Measurements from ENCODE around the gene CCDC192. TPM values are rescaled to one million over a fixed set of nuclear protein-coding genes. Genes with fewer than 3 reads are reported as not detected.

The CCDC192 gene
- polyA plus RNA-seq, 3 donors from 2014 or later = not detected

DNA sequence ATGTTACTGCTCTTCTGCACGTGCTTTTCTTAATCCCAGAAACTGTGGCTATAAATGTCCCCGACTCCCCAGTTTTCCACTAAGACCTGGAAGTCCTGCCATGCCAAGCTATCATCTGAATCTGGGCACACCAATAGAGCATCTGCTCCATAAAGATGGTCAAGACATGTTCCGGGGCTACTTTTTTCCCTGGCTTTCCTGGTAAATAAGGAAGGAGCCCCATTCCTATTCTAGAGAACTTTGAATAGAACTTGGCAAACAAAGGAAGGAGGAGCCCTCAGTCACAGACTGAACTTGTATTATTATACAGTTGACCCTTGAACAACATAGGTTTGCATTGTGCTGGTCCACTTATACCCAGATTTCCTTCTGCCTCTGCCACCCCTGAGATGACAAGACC lies 182.9 kb downstream of the CCDC192 start:
- Mint-ChIP-seq H3K36me3 (no peaks in the 10 kb centered on the region), H3K9me3 (no peaks in the 10 kb centered on the region), H3K4me3 (no peak overlapping the region), H3K27ac (no peak overlapping the region), H3K4me1 (no peaks in the 10 kb centered on the region), H3K27me3 (ENCODE audit: low read depth in 3 of 3) (peaks cover 0 to 3% (median 0%) of the 10 kb centered on the region in 3 donors)
- DNase-seq = no peak

GRCh38 chr5:127887282-127887681 lies 184.1 kb downstream of the CCDC192 start:
- peaks cover 0 to 3% (median 0%) of the 10 kb centered on the region in 3 donors for H3K27me3 Mint-ChIP-seq (ENCODE audit: low read depth in 3 of 3)
- H3K36me3 Mint-ChIP-seq = no peaks in the 10 kb centered on the region
- no peak overlapping the region for H3K27ac Mint-ChIP-seq
- no peak for DNase-seq
- H3K4me3 Mint-ChIP-seq = no peak overlapping the region
- H3K4me1 Mint-ChIP-seq = no peaks in the 10 kb centered on the region
- H3K9me3 Mint-ChIP-seq = no peaks in the 10 kb centered on the region

- Mint-ChIP-seq H3K9me3 (no peaks in the 10 kb centered on the region), H3K4me1 (no peaks in the 10 kb centered on the region), H3K27ac (no peak overlapping the region), H3K36me3 (no peaks in the 10 kb centered on the region), H3K4me3 (no peak overlapping the region), H3K27me3 (ENCODE audit: low read depth in 3 of 3) (peaks cover 0 to 3% (median 0%) of the 10 kb centered on the region in 3 donors)
- no peak for DNase-seq
Observed at GRCh38 chr5:127891942-127892341, 188.8 kb downstream of the CCDC192 start.

DNA sequence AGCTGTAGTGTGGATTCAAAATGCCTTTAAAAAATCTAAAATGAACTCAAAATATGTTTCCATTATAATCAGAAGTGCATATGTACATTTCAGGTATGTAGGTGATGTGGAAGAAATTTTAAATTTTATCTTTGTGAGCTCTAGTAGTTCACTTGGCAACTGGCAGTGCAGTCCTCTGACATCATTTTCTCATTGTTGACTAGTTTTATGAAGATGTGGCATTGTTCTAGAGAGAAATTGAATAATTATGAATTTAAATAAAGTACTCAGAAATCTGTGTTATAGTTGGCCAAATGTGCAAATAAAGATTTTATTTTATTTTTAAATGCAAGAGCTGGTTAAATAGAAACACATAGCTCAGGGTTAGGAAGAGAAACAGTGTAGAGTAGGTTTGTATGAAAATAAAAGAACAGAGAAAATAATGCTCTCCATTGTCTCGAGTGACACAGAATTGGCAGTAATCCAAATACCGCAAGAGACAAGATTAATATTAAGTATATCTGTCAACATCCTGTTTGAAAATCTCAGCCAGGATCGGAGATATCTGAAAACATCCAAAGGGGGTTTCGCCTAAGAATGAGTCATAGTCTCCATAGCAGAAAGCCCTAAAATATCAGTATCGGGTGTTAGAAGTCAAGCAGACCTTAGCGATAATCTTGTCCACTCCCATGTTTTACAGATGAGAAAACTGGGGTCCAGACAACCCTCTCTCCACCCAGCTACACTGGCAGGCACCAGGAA lies 189.4 kb downstream of the CCDC192 start:
- Mint-ChIP-seq H3K4me3 (no peak overlapping the region), H3K9me3 (no peaks in the 10 kb centered on the region), H3K4me1 (no peaks in the 10 kb centered on the region), H3K36me3 (no peaks in the 10 kb centered on the region), H3K27me3 (ENCODE audit: low read depth in 3 of 3) (peaks cover 0 to 3% (median 0%) of the 10 kb centered on the region in 3 donors), H3K27ac (no peak overlapping the region)
- DNase-seq = no peak

- no peak overlapping the region for H3K27ac Mint-ChIP-seq
- DNase-seq = no peak
Observed at GRCh38 chr5:127893232-127893631, 190.0 kb downstream of the CCDC192 start.

GRCh38 chr5:127894461-127894860 lies 191.3 kb downstream of the CCDC192 start:
- H3K4me3 Mint-ChIP-seq = no peak overlapping the region
- peaks cover 0 to 3% (median 0%) of the 10 kb centered on the region in 3 donors for H3K27me3 Mint-ChIP-seq (ENCODE audit: low read depth in 3 of 3)
- DNase-seq = no peak
- H3K27ac Mint-ChIP-seq = no peak overlapping the region
- no peaks in the 10 kb centered on the region for H3K9me3 Mint-ChIP-seq
- H3K4me1 Mint-ChIP-seq = no peaks in the 10 kb centered on the region
- H3K36me3 Mint-ChIP-seq = no peaks in the 10 kb centered on the region

More at GRCh38 chr5:127893232-127893631, 190.0 kb downstream of the CCDC192 start:
- Mint-ChIP-seq H3K4me1 (no peaks in the 10 kb centered on the region), H3K27me3 (ENCODE audit: low read depth in 3 of 3) (peaks cover 0 to 3% (median 0%) of the 10 kb centered on the region in 3 donors), H3K4me3 (no peak overlapping the region), H3K36me3 (no peaks in the 10 kb centered on the region), H3K9me3 (no peaks in the 10 kb centered on the region)

- Mint-ChIP-seq H3K4me1 (no peaks in the 10 kb centered on the region), H3K4me3 (no peak overlapping the region), H3K27ac (no peak overlapping the region), H3K36me3 (no peaks in the 10 kb centered on the region), H3K9me3 (no peaks in the 10 kb centered on the region), H3K27me3 (ENCODE audit: low read depth in 3 of 3) (no peaks in the 10 kb centered on the region)
- DNase-seq = no peak
Observed at GRCh38 chr5:127898551-127899213, 195.5 kb downstream of the CCDC192 start.

- Mint-ChIP-seq H3K27me3 (ENCODE audit: low read depth in 3 of 3) (no peaks in the 10 kb centered on the region), H3K36me3 (no peaks in the 10 kb centered on the region), H3K4me1 (no peaks in the 10 kb centered on the region), H3K27ac (no peak overlapping the region), H3K4me3 (no peak overlapping the region), H3K9me3 (no peaks in the 10 kb centered on the region)
- DNase-seq = no peak
Observed at GRCh38 chr5:127899214-127899610, 196.0 kb downstream of the CCDC192 start.

- Mint-ChIP-seq H3K27ac (no peak overlapping the region), H3K4me1 (no peaks in the 10 kb centered on the region), H3K4me3 (no peak overlapping the region), H3K27me3 (ENCODE audit: low read depth in 3 of 3) (peaks cover 1 to 9% (median 5%) of the 10 kb centered on the region in 3 donors), H3K9me3 (no peaks in the 10 kb centered on the region), H3K36me3 (no peaks in the 10 kb centered on the region)
- no peak for DNase-seq
Observed at GRCh38 chr5:127906562-127907204, 203.5 kb downstream of the CCDC192 start.

- Mint-ChIP-seq H3K4me3 (no peak overlapping the region), H3K27ac (no peak overlapping the region), H3K27me3 (ENCODE audit: low read depth in 3 of 3) (peaks cover 1 to 9% (median 5%) of the 10 kb centered on the region in 3 donors), H3K36me3 (no peaks in the 10 kb centered on the region), H3K4me1 (no peaks in the 10 kb centered on the region), H3K9me3 (no peaks in the 10 kb centered on the region)
- no peak for DNase-seq
Observed at GRCh38 chr5:127907907-127908306, 204.7 kb downstream of the CCDC192 start.

DNA sequence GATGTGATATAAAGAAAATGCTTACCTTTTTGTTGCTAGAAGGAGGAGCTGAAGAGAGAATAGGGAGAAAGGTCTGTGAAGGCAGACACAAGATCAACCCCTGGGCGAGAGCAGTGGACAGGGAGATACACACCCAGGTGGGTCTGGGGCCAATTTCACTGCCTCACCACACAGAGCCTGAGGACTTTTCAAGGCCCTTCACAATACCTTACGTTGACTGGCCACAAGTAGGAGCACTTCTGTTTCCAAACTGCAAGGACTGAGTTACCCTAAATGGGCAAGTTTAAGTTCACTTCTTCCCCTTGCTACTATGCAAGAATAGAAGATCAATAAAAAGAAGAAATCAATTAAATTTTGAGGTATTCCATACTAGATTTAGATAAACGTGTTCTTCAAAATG lies 205.9 kb downstream of the CCDC192 start:
- peak in 1 of 3 donors; percentile 5 for DNase-seq
- Mint-ChIP-seq H3K4me3 (no peak overlapping the region), H3K27me3 (ENCODE audit: low read depth in 3 of 3) (peaks cover 1 to 9% (median 5%) of the 10 kb centered on the region in 3 donors), H3K36me3 (no peaks in the 10 kb centered on the region), H3K27ac (no peak overlapping the region), H3K4me1 (no peaks in the 10 kb centered on the region), H3K9me3 (no peaks in the 10 kb centered on the region)

GRCh38 chr5:127909821-127910220 lies 206.6 kb downstream of the CCDC192 start:
- Mint-ChIP-seq H3K27ac (no peak overlapping the region), H3K27me3 (ENCODE audit: low read depth in 3 of 3) (peaks cover 1 to 9% (median 5%) of the 10 kb centered on the region in 3 donors), H3K36me3 (no peaks in the 10 kb centered on the region), H3K9me3 (no peaks in the 10 kb centered on the region), H3K4me3 (no peak overlapping the region), H3K4me1 (no peaks in the 10 kb centered on the region)
- no peak for DNase-seq

DNA sequence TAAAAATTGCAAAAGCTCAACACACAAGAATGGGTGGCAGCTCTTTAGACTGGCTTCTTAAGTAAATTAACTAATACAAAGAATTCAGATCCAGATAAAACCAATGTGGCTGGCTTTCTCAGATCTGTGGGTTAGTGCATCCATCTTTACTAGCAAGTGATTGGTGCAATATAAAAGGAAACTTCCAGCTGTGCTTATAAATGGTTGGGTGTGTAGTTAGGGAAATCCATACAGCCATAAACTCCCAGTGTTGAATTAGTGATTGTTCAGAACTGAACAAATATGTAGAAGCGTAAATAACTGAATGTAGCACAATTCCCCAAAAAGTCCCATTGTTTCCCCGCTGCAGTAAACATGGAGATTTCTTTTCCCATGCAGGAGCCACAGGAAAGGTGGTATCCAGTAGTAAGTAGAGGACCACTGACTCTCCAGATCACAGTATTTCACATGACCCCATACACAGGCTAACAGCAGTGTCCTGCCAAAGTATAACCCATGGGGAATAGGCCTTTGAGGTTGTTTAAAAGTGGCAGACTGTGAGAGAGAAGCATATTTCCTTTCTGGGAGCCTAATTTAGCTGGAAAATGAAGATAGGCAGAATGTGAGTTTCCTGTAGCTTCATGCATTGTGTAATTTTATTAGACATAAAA lies 207.2 kb downstream of the CCDC192 start:
- no peaks in the 10 kb centered on the region for H3K9me3 Mint-ChIP-seq
- no peak overlapping the region for H3K4me3 Mint-ChIP-seq
- no peak for DNase-seq
- no peak overlapping the region for H3K27ac Mint-ChIP-seq
- H3K27me3 Mint-ChIP-seq (ENCODE audit: low read depth in 3 of 3) = peaks cover 2 to 9% (median 5%) of the 10 kb centered on the region in 3 donors
- H3K36me3 Mint-ChIP-seq = no peaks in the 10 kb centered on the region
- no peaks in the 10 kb centered on the region for H3K4me1 Mint-ChIP-seq

GRCh38 chr5:127911619-127912018 lies 208.4 kb downstream of the CCDC192 start:
- no peaks in the 10 kb centered on the region for H3K9me3 Mint-ChIP-seq
- peaks cover 2 to 7% of the 10 kb centered on the region in 2 donors for H3K4me1 Mint-ChIP-seq
- peaks cover 0 to 5% (median 1%) of the 10 kb centered on the region in 3 donors for H3K27me3 Mint-ChIP-seq (ENCODE audit: low read depth in 3 of 3)
- H3K27ac Mint-ChIP-seq = no peak overlapping the region
- no peaks in the 10 kb centered on the region for H3K36me3 Mint-ChIP-seq
- no peak for DNase-seq
- no peak overlapping the region for H3K4me3 Mint-ChIP-seq

Measured in immature natural killer cell (primary cell).